ENCODE measurements around the gene ANKRD63.

Gene ANKRD63

GRCh38 chr15:40310993-40311392 is 28.1 kb upstream of the ANKRD63 start:
- H3K4me3 ChIP-seq (ENCODE audit: low read depth, low read length): no peak overlapping the region
- DNase-seq (ENCODE audit: low read depth): no peak
- TF ChIP-seq MAX (IDR thresholded peaks at IDR 0.05; ENCODE audit: low read depth, low read length) (no peak), CTCF (IDR thresholded peaks at IDR 0.05; ENCODE audit: low read depth, low read length) (no peak), POLR2A (IDR thresholded peaks at IDR 0.05; ENCODE audit: extremely low read depth, insufficient read length) (no peak), MYC (IDR thresholded peaks at IDR 0.05; ENCODE audit: low read depth, low read length) (no peak)

- TF ChIP-seq CTCF (IDR thresholded peaks at IDR 0.05; ENCODE audit: low read depth, low read length): peak; percentile 83
- TF ChIP-seq MAX (IDR thresholded peaks at IDR 0.05; ENCODE audit: low read depth, low read length): peak; percentile 81
- no peak for TF ChIP-seq POLR2A (IDR thresholded peaks at IDR 0.05; ENCODE audit: extremely low read depth, insufficient read length)
- TF ChIP-seq MYC (IDR thresholded peaks at IDR 0.05; ENCODE audit: low read depth, low read length): peak; percentile 82
- H3K4me3 ChIP-seq (ENCODE audit: low read depth, low read length): no peak overlapping the region
- peak; percentile 84 for DNase-seq (ENCODE audit: low read depth)
These were observed 27.4 kb upstream of the ANKRD63 start for GRCh38 chr15:40310001-40310959.

- DNase-seq (ENCODE audit: low read depth): no peak
- no peak overlapping the region for H3K4me3 ChIP-seq (ENCODE audit: low read depth, low read length)
These were observed 26.5 kb upstream of the ANKRD63 start for GRCh38 chr15:40309344-40309862.

GRCh38 chr15:40307421-40308211 is 24.8 kb upstream of the ANKRD63 start, which contains the start of gene PLCB2:
TSS of gene PLCB2 (minus strand) at chr15:40307935. CDS start at chr15:40307672, 263 bp downstream.
- TF ChIP-seq CTCF (IDR thresholded peaks at IDR 0.05; ENCODE audit: low read depth, low read length) (peak; percentile 61), MYC (IDR thresholded peaks at IDR 0.05; ENCODE audit: low read depth, low read length) (peak; percentile 47; the same call in 1 of the 2 replicates), MAX (IDR thresholded peaks at IDR 0.05; ENCODE audit: low read depth, low read length) (peak; percentile 48; the same call in 1 of the 2 replicates), POLR2A (IDR thresholded peaks at IDR 0.05; ENCODE audit: extremely low read depth, insufficient read length) (peak; percentile 77)
- peak within 1 kb of the TSS; percentile 76 for H3K4me3 ChIP-seq (ENCODE audit: low read depth, low read length)
- peak; percentile 96 for DNase-seq (ENCODE audit: low read depth)

More at GRCh38 chr15:40309344-40309862, 26.5 kb upstream of the ANKRD63 start:
- TF ChIP-seq CTCF (IDR thresholded peaks at IDR 0.05; ENCODE audit: low read depth, low read length) (no peak), MAX (IDR thresholded peaks at IDR 0.05; ENCODE audit: low read depth, low read length) (no peak), MYC (IDR thresholded peaks at IDR 0.05; ENCODE audit: low read depth, low read length) (no peak), POLR2A (IDR thresholded peaks at IDR 0.05; ENCODE audit: extremely low read depth, insufficient read length) (no peak)

GRCh38 chr15:40306908-40307307 is 24.0 kb upstream of the ANKRD63 start:
- DNase-seq (ENCODE audit: low read depth): peak; percentile 49
- TF ChIP-seq POLR2A (IDR thresholded peaks at IDR 0.05; ENCODE audit: extremely low read depth, insufficient read length) (no peak), MAX (IDR thresholded peaks at IDR 0.05; ENCODE audit: low read depth, low read length) (no peak), CTCF (IDR thresholded peaks at IDR 0.05; ENCODE audit: low read depth, low read length) (no peak), MYC (IDR thresholded peaks at IDR 0.05; ENCODE audit: low read depth, low read length) (no peak)
- H3K4me3 ChIP-seq (ENCODE audit: low read depth, low read length): peak overlapping the region; percentile 58

All from NB4 (cell line).